ENCODE data around the gene BEGAIN. TPM values are rescaled to one million over a fixed set of nuclear protein-coding genes. Genes with fewer than 3 reads are reported as not detected.
A peak's percentile ranks its signal among the peaks of the same experiment; 100 is the strongest.

The BEGAIN gene
- total RNA-seq, 5 donors from 2014 or later (not counting 1 experiment from before 2014, with no cell fraction given), result 0.23 to 1.9 (median 1.6) TPM; not detected in 1

GRCh38 chr14:100530270-100531072, 56.7 kb downstream of the BEGAIN start:
- ChIA-PET CTCF (no interaction called here), POLR2A (no interaction called here)
- Mint-ChIP-seq H3K9me3 (no peaks in the 10 kb centered on the region), H3K36me3 (peaks cover 10% of the 10 kb centered on the region), H3K27ac (no peak overlapping the region), H3K4me3 (no peak overlapping the region), H3K27me3 (no peaks in the 10 kb centered on the region), H3K4me1 (peaks cover 0 to 2% (median 0%) of the 10 kb centered on the region in 3 donors)
- no peak overlapping the region for H3K27ac ChIP-seq (ENCODE audit: low read length)
- DNase-seq (peak in 2 of 35 experiments; percentile 9 to 17), ATAC-seq (replicated peaks in 1 of 4) (no peak)
- H3K36me3 ChIP-seq (ENCODE audit: control insufficient read depth in 2 of 2, extremely low read depth in 1 of 2, insufficient read depth in 1 of 2, low read length in 1 of 2), result peaks cover 16% of the 10 kb centered on the region in 2 donors
- no peak overlapping the region for H3K4me3 ChIP-seq (ENCODE audit: control insufficient read depth in 1 of 2, extremely low read depth in 1 of 2, low read length in 1 of 2)
- H3K4me1 ChIP-seq (ENCODE audit: control insufficient read depth in 1 of 2, extremely low read depth in 1 of 2, insufficient read depth in 2 of 2, low read length in 2 of 2), result peaks cover 0 to 12% of the 10 kb centered on the region in 2 experiments
- H3K27me3 ChIP-seq (replicated peaks in 1 of 2; ENCODE audit: control insufficient read depth in 2 of 2, extremely low read depth in 1 of 2, insufficient read depth in 2 of 2, low read length in 1 of 2), result peaks cover 0 to 3% of the 10 kb centered on the region in 2 experiments
- H3K9me3 ChIP-seq, result no peaks in the 10 kb centered on the region
- WGBS (ENCODE audit: insufficient coverage), result 86% methylated on average over 7 of the region's 13 CpGs

- Histone ChIP-seq H3K4me1 (ENCODE audit: control insufficient read depth in 1 of 2, extremely low read depth in 1 of 2, insufficient read depth in 2 of 2, low read length in 2 of 2) (peaks cover 0 to 12% of the 10 kb centered on the region in 2 experiments), H3K4me3 (ENCODE audit: control insufficient read depth in 1 of 2, extremely low read depth in 1 of 2, low read length in 1 of 2) (no peak overlapping the region), H3K9me3 (no peaks in the 10 kb centered on the region), H3K27ac (ENCODE audit: low read length) (no peak overlapping the region), H3K36me3 (ENCODE audit: control insufficient read depth in 2 of 2, extremely low read depth in 1 of 2, insufficient read depth in 1 of 2, low read length in 1 of 2) (peaks cover 16% of the 10 kb centered on the region in 2 donors), H3K27me3 (replicated peaks in 1 of 2; ENCODE audit: control insufficient read depth in 2 of 2, extremely low read depth in 1 of 2, insufficient read depth in 2 of 2, low read length in 1 of 2) (peaks cover 0 to 3% of the 10 kb centered on the region in 2 experiments)
- peaks cover 0 to 2% (median 0%) of the 10 kb centered on the region in 3 donors for H3K4me1 Mint-ChIP-seq
- no peak overlapping the region for H3K27ac Mint-ChIP-seq
- no peaks in the 10 kb centered on the region for H3K27me3 Mint-ChIP-seq
- ATAC-seq (replicated peaks in 1 of 4) (no peak), DNase-seq (peak in 3 of 35 experiments; percentile 2 to 22 (median 10))
- no peaks in the 10 kb centered on the region for H3K9me3 Mint-ChIP-seq
- ChIA-PET CTCF (no interaction called here), POLR2A (no interaction called here)
- no peak overlapping the region for H3K4me3 Mint-ChIP-seq
- H3K36me3 Mint-ChIP-seq, result peaks cover 10% of the 10 kb centered on the region
- 96% methylated on average over 17 of the region's 21 CpGs for whole genome bisulfite sequencing (ENCODE audit: insufficient coverage)
Measured at GRCh38 chr14:100529561-100530031, 57.6 kb downstream of the BEGAIN start.

- Mint-ChIP-seq H3K27me3 (no peaks in the 10 kb centered on the region), H3K27ac (no peak overlapping the region), H3K4me1 (no peaks in the 10 kb centered on the region), H3K9me3 (no peaks in the 10 kb centered on the region), H3K36me3 (peaks cover 6% of the 10 kb centered on the region), H3K4me3 (no peak overlapping the region)
- Histone ChIP-seq H3K27me3 (replicated peaks in 1 of 2; ENCODE audit: control insufficient read depth in 2 of 2, extremely low read depth in 1 of 2, insufficient read depth in 2 of 2, low read length in 1 of 2) (peaks cover 0 to 3% of the 10 kb centered on the region in 2 experiments), H3K4me3 (ENCODE audit: control insufficient read depth in 1 of 2, extremely low read depth in 1 of 2, low read length in 1 of 2) (no peak overlapping the region), H3K27ac (ENCODE audit: low read length) (no peak overlapping the region), H3K9me3 (no peaks in the 10 kb centered on the region), H3K36me3 (ENCODE audit: control insufficient read depth in 2 of 2, extremely low read depth in 1 of 2, insufficient read depth in 1 of 2, low read length in 1 of 2) (peaks cover 16% of the 10 kb centered on the region in 2 donors), H3K4me1 (ENCODE audit: control insufficient read depth in 1 of 2, extremely low read depth in 1 of 2, insufficient read depth in 2 of 2, low read length in 2 of 2) (peaks cover 0 to 11% of the 10 kb centered on the region in 2 experiments)
- ChIA-PET CTCF (no interaction called here), POLR2A (no interaction called here)
- no peak for ATAC-seq (replicated peaks in 1 of 4)
- 96% methylated on average over 9 of the region's 10 CpGs for WGBS (ENCODE audit: insufficient coverage)
- DNase-seq, result peak in 2 of 35 experiments; percentile 2 to 10
Measured at GRCh38 chr14:100528962-100529560, 58.2 kb downstream of the BEGAIN start.

GRCh38 chr14:100526632-100527031, 60.6 kb downstream of the BEGAIN start:
- no peaks in the 10 kb centered on the region for H3K4me1 Mint-ChIP-seq
- DNase-seq (peak in 2 of 35 experiments; percentile 3 to 5), ATAC-seq (replicated peaks in 1 of 4) (no peak)
- Histone ChIP-seq H3K4me1 (ENCODE audit: control insufficient read depth in 1 of 2, extremely low read depth in 1 of 2, insufficient read depth in 2 of 2, low read length in 2 of 2) (no peaks in the 10 kb centered on the region), H3K27me3 (replicated peaks in 1 of 2; ENCODE audit: control insufficient read depth in 2 of 2, extremely low read depth in 1 of 2, insufficient read depth in 2 of 2, low read length in 1 of 2) (peaks cover 0 to 3% of the 10 kb centered on the region in 2 experiments), H3K36me3 (ENCODE audit: control insufficient read depth in 2 of 2, extremely low read depth in 1 of 2, insufficient read depth in 1 of 2, low read length in 1 of 2) (peaks cover 16% of the 10 kb centered on the region in 2 donors), H3K27ac (ENCODE audit: low read length) (no peak overlapping the region), H3K9me3 (no peaks in the 10 kb centered on the region), H3K4me3 (ENCODE audit: control insufficient read depth in 1 of 2, extremely low read depth in 1 of 2, low read length in 1 of 2) (no peak overlapping the region)
- POLR2A ChIA-PET, result no interaction called here
- WGBS (ENCODE audit: insufficient coverage), result 100% methylated on average over 2 of the region's 2 CpGs
- H3K27me3 Mint-ChIP-seq, result no peaks in the 10 kb centered on the region
- no peak overlapping the region for H3K4me3 Mint-ChIP-seq
- H3K9me3 Mint-ChIP-seq, result no peaks in the 10 kb centered on the region
- peaks cover 6% of the 10 kb centered on the region for H3K36me3 Mint-ChIP-seq
- no peak overlapping the region for H3K27ac Mint-ChIP-seq
- CTCF ChIA-PET, result no interaction called here

- POLR2A ChIA-PET, result no interaction called here
- peaks cover 6% of the 10 kb centered on the region for H3K36me3 Mint-ChIP-seq
Measured at GRCh38 chr14:100526057-100526456, 61.2 kb downstream of the BEGAIN start.

GRCh38 chr14:100525615-100526014, 61.6 kb downstream of the BEGAIN start:
- Mint-ChIP-seq H3K36me3 (peaks cover 6% of the 10 kb centered on the region), H3K4me3 (no peak overlapping the region), H3K9me3 (no peaks in the 10 kb centered on the region), H3K27ac (no peak overlapping the region), H3K27me3 (no peaks in the 10 kb centered on the region), H3K4me1 (no peaks in the 10 kb centered on the region)
- ChIA-PET POLR2A (no interaction called here), CTCF (interaction anchor here in 1 of 2 donors (1.5 to 2.4 kb wide), 2 partner anchors 121 to 128 kb away, joined by 4 to 22 read pairs; no protein-coding TSS in a partner anchor)
- no peak for ATAC-seq (replicated peaks in 1 of 4)
- Histone ChIP-seq H3K27me3 (replicated peaks in 1 of 2; ENCODE audit: control insufficient read depth in 2 of 2, extremely low read depth in 1 of 2, insufficient read depth in 2 of 2, low read length in 1 of 2) (peaks cover 0 to under 1% of the 10 kb centered on the region in 2 experiments), H3K36me3 (ENCODE audit: control insufficient read depth in 2 of 2, extremely low read depth in 1 of 2, insufficient read depth in 1 of 2, low read length in 1 of 2) (peaks cover 16% of the 10 kb centered on the region in 2 donors), H3K4me3 (ENCODE audit: control insufficient read depth in 1 of 2, extremely low read depth in 1 of 2, low read length in 1 of 2) (no peak overlapping the region), H3K4me1 (ENCODE audit: control insufficient read depth in 1 of 2, extremely low read depth in 1 of 2, insufficient read depth in 2 of 2, low read length in 2 of 2) (no peaks in the 10 kb centered on the region), H3K9me3 (no peaks in the 10 kb centered on the region), H3K27ac (ENCODE audit: low read length) (no peak overlapping the region)
- WGBS (ENCODE audit: insufficient coverage), result 93% methylated on average over 11 of the region's 11 CpGs
- peak in 2 of 35 experiments; percentile 0 to 2 for DNase-seq

More at GRCh38 chr14:100526057-100526456, 61.2 kb downstream of the BEGAIN start:
- no peak for ATAC-seq (replicated peaks in 1 of 4)
- H3K9me3 ChIP-seq, result no peaks in the 10 kb centered on the region
- CTCF ChIA-PET, result interaction anchor here in 1 of 2 donors (1.5 to 2.4 kb wide), 2 partner anchors 120 to 128 kb away, joined by 4 to 22 read pairs; no protein-coding TSS in a partner anchor
- H3K4me1 ChIP-seq (ENCODE audit: control insufficient read depth in 1 of 2, extremely low read depth in 1 of 2, insufficient read depth in 2 of 2, low read length in 2 of 2), result no peaks in the 10 kb centered on the region
- peaks cover 16% of the 10 kb centered on the region in 2 donors for H3K36me3 ChIP-seq (ENCODE audit: control insufficient read depth in 2 of 2, extremely low read depth in 1 of 2, insufficient read depth in 1 of 2, low read length in 1 of 2)
- no peak overlapping the region for H3K27ac Mint-ChIP-seq
- no peaks in the 10 kb centered on the region for H3K9me3 Mint-ChIP-seq
- DNase-seq, result peak in 2 of 35 experiments; percentile 0 to 2
- no peaks in the 10 kb centered on the region for H3K4me1 Mint-ChIP-seq
- 86% methylated on average over 1 of the region's 4 CpGs for WGBS (ENCODE audit: insufficient coverage)
- no peak overlapping the region for H3K4me3 ChIP-seq (ENCODE audit: control insufficient read depth in 1 of 2, extremely low read depth in 1 of 2, low read length in 1 of 2)
- H3K27ac ChIP-seq (ENCODE audit: low read length), result no peak overlapping the region
- no peaks in the 10 kb centered on the region for H3K27me3 Mint-ChIP-seq
- no peak overlapping the region for H3K4me3 Mint-ChIP-seq
- peaks cover 0 to 3% of the 10 kb centered on the region in 2 experiments for H3K27me3 ChIP-seq (replicated peaks in 1 of 2; ENCODE audit: control insufficient read depth in 2 of 2, extremely low read depth in 1 of 2, insufficient read depth in 2 of 2, low read length in 1 of 2)

Measured in T-cell (primary cell).